H9 (cell line): ENCODE results near the gene TBATA. TPM values are rescaled to one million over a fixed set of nuclear protein-coding genes. Genes with fewer than 3 reads are reported as not detected.

Source experiments
- DNase-seq: peaks from one replicate; pipeline ENCODE4 v3.0.0-alpha.2; 2017
- H2AFZ ChIP-seq: one replicate; pipeline ENCODE4 v1.6.1; 2013; ENCODE audit warnings: mild to moderate bottlenecking, low read length, control low read depth, moderate library complexity
- H2AK5ac ChIP-seq: 2 replicates; pipeline ENCODE4 v1.6.1; 2013; ENCODE audit warnings: low read length, control low read depth, mixed read lengths; ENCODE audit not compliant: insufficient read length
- H2BK120ac ChIP-seq: one replicate; pipeline ENCODE4 v1.6.1; 2013; ENCODE audit warnings: low read depth, mild to moderate bottlenecking, low read length, control low read depth, inconsistent platforms; ENCODE audit not compliant: poor library complexity, severe bottlenecking
- H2BK12ac ChIP-seq: 2 replicates; pipeline ENCODE4 v1.6.1; 2013; ENCODE audit warnings: low read length, control low read depth, mixed read lengths, low read depth; ENCODE audit not compliant: insufficient read length
- H2BK15ac ChIP-seq: 2 replicates; pipeline ENCODE4 v1.6.1; 2013; ENCODE audit warnings: low read depth, low read length, control low read depth
- H2BK20ac ChIP-seq: one replicate; pipeline ENCODE4 v1.6.1; 2013; ENCODE audit warnings: low read depth, mild to moderate bottlenecking, low read length, control low read depth, inconsistent platforms; ENCODE audit not compliant: poor library complexity, severe bottlenecking
- H2BK5ac ChIP-seq: 2 replicates; pipeline ENCODE4 v1.6.1; 2013; ENCODE audit warnings: low read length, control low read depth, mixed read lengths; ENCODE audit not compliant: insufficient read length
- H3K14ac ChIP-seq: 2 replicates; pipeline ENCODE4 v1.6.1; 2013; ENCODE audit warnings: low read length, control low read depth; ENCODE audit not compliant: insufficient read depth
- H3K18ac ChIP-seq: 2 replicates; pipeline ENCODE4 v1.6.1; 2013; ENCODE audit warnings: low read depth, mild to moderate bottlenecking, mixed read lengths, low read length, control low read depth; ENCODE audit not compliant: insufficient read length
- H3K23ac ChIP-seq: 2 replicates; pipeline ENCODE4 v1.6.1; 2013; ENCODE audit warnings: low read length, control low read depth, mixed read lengths, low read depth; ENCODE audit not compliant: insufficient read length
- H3K23me2 ChIP-seq: 2 replicates; pipeline ENCODE4 v1.6.1; 2013; ENCODE audit warnings: low read depth, mild to moderate bottlenecking, mixed read lengths, low read length, control low read depth; ENCODE audit not compliant: insufficient read length, poor library complexity, severe bottlenecking
- H3K27ac ChIP-seq: 2 replicates; pipeline ENCODE4 v1.5.1; 2013; ENCODE audit warnings: low read length, control low read depth, mixed read lengths, low read depth; ENCODE audit not compliant: insufficient read length
- H3K27me3 ChIP-seq: 2 replicates; pipeline ENCODE4 v1.6.1; 2013; ENCODE audit warnings: low read length, control low read depth, inconsistent platforms; ENCODE audit not compliant: insufficient read depth
- H3K4ac ChIP-seq: 2 replicates; pipeline ENCODE4 v1.6.1; 2013; ENCODE audit warnings: low read depth, mild to moderate bottlenecking, control low read depth, inconsistent platforms, low read length, moderate library complexity
- H3K4me1 ChIP-seq: 2 replicates; pipeline ENCODE4 v1.6.1; 2013; ENCODE audit warnings: low read length, control low read depth, inconsistent platforms; ENCODE audit not compliant: insufficient read depth
- H3K4me2 ChIP-seq: 2 replicates; pipeline ENCODE4 v1.6.1; 2013; ENCODE audit warnings: low read length, control low read depth, mixed read lengths; ENCODE audit not compliant: insufficient read length, insufficient read depth
- H3K56ac ChIP-seq: 2 replicates; pipeline ENCODE4 v1.6.1; 2013; ENCODE audit warnings: low read depth, mild to moderate bottlenecking, mixed read lengths, low read length, control low read depth; ENCODE audit not compliant: insufficient read length
- H3K79me1 ChIP-seq: 2 replicates; pipeline ENCODE4 v1.6.1; 2013; ENCODE audit warnings: low read depth, mild to moderate bottlenecking, moderate library complexity, low read length, control low read depth, inconsistent platforms; ENCODE audit not compliant: insufficient read depth, poor library complexity, severe bottlenecking
- H3K79me2 ChIP-seq: 2 replicates; pipeline ENCODE4 v1.6.1; 2013; ENCODE audit warnings: low read length, control low read depth, inconsistent platforms; ENCODE audit not compliant: insufficient read depth
- H3K9ac ChIP-seq: 2 replicates; pipeline ENCODE4 v1.6.1; 2013; ENCODE audit warnings: low read length, control low read depth, mixed read lengths; ENCODE audit not compliant: insufficient read length; ENCODE audit errors: extremely low read depth
- H3K9me3 ChIP-seq: one replicate; pipeline ENCODE4 v1.6.1; 2013; ENCODE audit warnings: low read depth, low read length, inconsistent platforms; ENCODE audit not compliant: control insufficient read depth
- H3T11ph ChIP-seq: one replicate; pipeline ENCODE4 v1.6.1; 2013; ENCODE audit warnings: mild to moderate bottlenecking, low read length, control low read depth, inconsistent platforms
- H4K20me1 ChIP-seq: one replicate; pipeline ENCODE4 v1.6.1; 2013; ENCODE audit not compliant: control insufficient read depth, insufficient read length, insufficient read depth
- H4K5ac ChIP-seq: 2 replicates; pipeline ENCODE4 v1.6.1; 2013; ENCODE audit warnings: low read depth, mild to moderate bottlenecking, mixed read lengths, low read length, control low read depth; ENCODE audit not compliant: insufficient read length
- H4K8ac ChIP-seq: replicated peaks from 2 replicates; pipeline ENCODE4 v1.6.1; 2013; ENCODE audit warnings: low read length, control low read depth, mixed read lengths, low read depth; ENCODE audit not compliant: insufficient read length
- H4K91ac ChIP-seq: 2 replicates; pipeline ENCODE4 v1.6.1; 2013; ENCODE audit warnings: low read depth, mild to moderate bottlenecking, moderate library complexity, mixed read lengths, low read length, control low read depth; ENCODE audit not compliant: insufficient read length
- H3K27ac Mint-ChIP-seq, 3 experiments: 2 replicates in 2 of 3; 3 replicates in 1 of 3; pipeline ENCODE4 v1.8.0; 2020 to 2021; ENCODE audit warnings: mixed read lengths in 3 of 3, mild to moderate bottlenecking in 1 of 3, moderate library complexity in 1 of 3
- H3K27me3 Mint-ChIP-seq: 2 replicates; pipeline ENCODE4 v1.8.0; 2021; ENCODE audit warnings: low read depth, mild to moderate bottlenecking, moderate library complexity, mixed read lengths
- H3K36me3 Mint-ChIP-seq, 3 experiments: 2 replicates in 2 of 3; 3 replicates in 1 of 3; pipeline ENCODE4 v1.8.0; 2020 to 2021; ENCODE audit warnings: low read depth in 3 of 3, mixed read lengths in 3 of 3; ENCODE audit not compliant: insufficient read depth in 1 of 3
- H3K4me1 Mint-ChIP-seq, 2 experiments: 2 replicates each; pipeline ENCODE4 v1.8.0; 2020; ENCODE audit warnings: mixed read lengths in 2 of 2
- H3K4me3 Mint-ChIP-seq, 2 experiments: 2 replicates in 1 of 2; 3 replicates in 1 of 2; pipeline ENCODE4 v1.8.0; 2020 to 2021; ENCODE audit warnings: mild to moderate bottlenecking in 2 of 2, mixed read lengths in 2 of 2, moderate library complexity in 1 of 2
- H3K9me3 Mint-ChIP-seq, 2 experiments: 2 replicates in 1 of 2; 3 replicates in 1 of 2; pipeline ENCODE4 v1.8.0; 2020; ENCODE audit warnings: mild to moderate bottlenecking in 2 of 2, mixed read lengths in 2 of 2, moderate library complexity in 1 of 2
- WGBS: extraction: QIAGEN DNeasy Blood & Tissue Kit; methylation state at CpG from one replicate; pipeline ENCODE4 v1.1.7; 2013; ENCODE audit warnings: missing lambda C conversion rate, low lambda C conversion rate, mixed read lengths; ENCODE audit not compliant: insufficient read length; ENCODE audit errors: extremely low coverage; 5-methylcytosine and 5-hydroxymethylcytosine counted together
- total RNA-seq: library from RNA; stranded (reverse); gene quantifications from 2 replicates; pipeline ENCODE4 v1.2.1, GENCODE V29; 2021
- TF ChIP-seq, protein P1 (sequence below): fragments of 200-600 bp; sonication (generic); conservative IDR thresholded peaks from 3 replicates; pipeline ENCODE4 v1.8.0; 2021; ENCODE audit warnings: antibody characterized with exemption, mild to moderate bottlenecking

Gene TBATA
- total RNA-seq, 1 experiment from 2014 or later: not detected

DNA sequence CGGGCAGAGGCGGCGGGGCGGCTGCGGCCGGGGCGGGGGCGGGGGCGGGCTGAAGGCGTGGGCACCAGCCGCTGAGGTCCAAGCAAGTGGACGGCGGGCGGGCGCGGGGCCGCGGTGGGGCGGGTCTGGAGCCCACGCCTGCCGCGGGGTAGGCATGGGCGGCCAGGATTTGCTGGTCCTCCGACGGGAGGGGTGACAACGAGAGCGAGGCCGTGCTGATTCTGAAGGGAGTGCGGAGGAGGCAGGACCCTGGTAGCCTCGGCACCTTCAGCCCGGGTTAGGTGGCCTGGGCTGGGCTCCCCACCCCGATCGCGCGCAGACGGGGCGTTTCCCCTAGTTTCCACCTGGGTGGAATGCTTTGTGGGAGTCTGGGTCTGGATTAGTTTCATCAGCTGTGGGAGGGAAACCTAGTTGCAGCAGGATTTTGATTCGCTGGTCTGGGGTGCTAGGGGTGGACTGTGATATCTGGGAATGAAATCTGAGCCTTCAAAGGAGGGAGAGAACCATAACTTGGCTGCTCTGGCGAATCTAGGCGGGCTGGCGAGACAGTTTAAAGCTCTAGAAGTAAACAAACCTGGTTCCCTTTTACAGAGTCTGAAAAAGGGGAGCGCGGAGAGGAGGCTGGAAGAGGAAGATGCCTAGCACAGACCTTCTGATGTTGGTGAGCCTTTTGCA is 31.2 kb upstream of the TBATA start:
- Histone ChIP-seq H3K14ac (peak overlapping the region; percentile 21; the same call in 1 of the 2 replicates), H2AFZ (no peak overlapping the region), H2BK12ac (no peak overlapping the region), H3K4me1 (no peaks in the 10 kb centered on the region), H3K9me3 (no peaks in the 10 kb centered on the region), H3K4me2 (peak overlapping the region; percentile 88), H2BK15ac (no peak overlapping the region), H3K27me3 (no peaks in the 10 kb centered on the region), H4K8ac (no peak overlapping the region), H3K9ac (peak overlapping the region; percentile 66), H2BK5ac (no peak overlapping the region), H3K18ac (peak overlapping the region; percentile 27), H2BK20ac (no peak overlapping the region), H3K23me2 (peaks cover 5% of the 10 kb centered on the region), H4K91ac (no peak overlapping the region), H3K79me2 (peaks cover 5% of the 10 kb centered on the region; the same call in 1 of the 2 replicates), H4K5ac (no peak overlapping the region), H3T11ph (no peak overlapping the region), H4K20me1 (no peaks in the 10 kb centered on the region), H3K23ac (no peak overlapping the region), H3K27ac (no peak overlapping the region), H2AK5ac (no peak overlapping the region), H3K79me1 (peaks cover 2% of the 10 kb centered on the region), H3K56ac (no peak overlapping the region), H2BK120ac (no peak overlapping the region), H3K4ac (no peak overlapping the region)
- peaks cover 12 to 14% of the 10 kb centered on the region in 2 experiments for H3K4me1 Mint-ChIP-seq
- H3K4me3 Mint-ChIP-seq: peak overlapping the region; percentile 91 to 93
- no CpG with 5 or more reads among the region's 43 CpGs for WGBS
- peak overlapping the region; percentile 19 to 97 (median 87) for H3K27ac Mint-ChIP-seq
- TF ChIP-seq, protein P1, sequence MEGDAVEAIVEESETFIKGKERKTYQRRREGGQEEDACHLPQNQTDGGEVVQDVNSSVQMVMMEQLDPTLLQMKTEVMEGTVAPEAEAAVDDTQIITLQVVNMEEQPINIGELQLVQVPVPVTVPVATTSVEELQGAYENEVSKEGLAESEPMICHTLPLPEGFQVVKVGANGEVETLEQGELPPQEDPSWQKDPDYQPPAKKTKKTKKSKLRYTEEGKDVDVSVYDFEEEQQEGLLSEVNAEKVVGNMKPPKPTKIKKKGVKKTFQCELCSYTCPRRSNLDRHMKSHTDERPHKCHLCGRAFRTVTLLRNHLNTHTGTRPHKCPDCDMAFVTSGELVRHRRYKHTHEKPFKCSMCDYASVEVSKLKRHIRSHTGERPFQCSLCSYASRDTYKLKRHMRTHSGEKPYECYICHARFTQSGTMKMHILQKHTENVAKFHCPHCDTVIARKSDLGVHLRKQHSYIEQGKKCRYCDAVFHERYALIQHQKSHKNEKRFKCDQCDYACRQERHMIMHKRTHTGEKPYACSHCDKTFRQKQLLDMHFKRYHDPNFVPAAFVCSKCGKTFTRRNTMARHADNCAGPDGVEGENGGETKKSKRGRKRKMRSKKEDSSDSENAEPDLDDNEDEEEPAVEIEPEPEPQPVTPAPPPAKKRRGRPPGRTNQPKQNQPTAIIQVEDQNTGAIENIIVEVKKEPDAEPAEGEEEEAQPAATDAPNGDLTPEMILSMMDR: no peak
- H3K27me3 Mint-ChIP-seq: no peaks in the 10 kb centered on the region; the same call in 1 of the 2 replicates
- H3K36me3 Mint-ChIP-seq: peaks cover 11 to 33% (median 32%) of the 10 kb centered on the region in 3 experiments; a peak in 6 of 7 replicates
- DNase-seq: peak; percentile 70
- H3K9me3 Mint-ChIP-seq: no peaks in the 10 kb centered on the region
